ENCODE results near the gene MGAT5.

- no peak for TF ChIP-seq EZH2 (IDR thresholded peaks at IDR 0.05; ENCODE audit: borderline replicate concordance, low read length)
- TF ChIP-seq CTCF (IDR thresholded peaks at IDR 0.05; ENCODE audit: low read length) = no peak
Measured at GRCh38 chr2:134443814-134444480, 190.1 kb downstream of the MGAT5 start.
